ENCODE data around the gene MARCHF10.
"Not testable (repeated sequence)": the region's sequence is repeated elsewhere in the genome, so short reads cannot be mapped to it uniquely, and the experiment has no call there.

Gene MARCHF10

DNA sequence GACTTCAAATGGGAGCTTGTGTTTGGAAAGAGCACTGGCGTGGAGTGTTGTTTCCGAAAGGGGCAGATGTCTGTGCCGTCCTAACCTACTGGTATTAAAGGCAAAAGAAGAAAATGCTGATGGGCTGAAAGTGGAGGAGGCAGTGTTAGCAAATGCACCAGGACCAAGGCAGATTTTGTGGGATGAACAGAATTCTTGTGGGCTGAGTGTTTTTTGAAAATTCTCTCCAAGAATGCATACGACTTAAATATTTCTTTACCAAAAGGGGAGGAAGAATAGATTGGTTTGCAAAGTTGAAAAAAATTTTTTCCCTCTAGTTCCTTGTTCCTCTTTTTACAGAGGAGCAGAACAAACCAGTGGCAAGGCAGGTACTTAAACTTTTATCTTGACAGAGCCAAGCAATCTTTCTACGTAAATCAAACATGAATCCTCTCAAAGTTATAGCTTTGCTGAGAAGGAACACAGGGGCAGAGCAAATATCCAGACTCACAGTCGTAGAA is 16.8 kb downstream of the MARCHF10 start:
- no peak for DNase-seq

DNA sequence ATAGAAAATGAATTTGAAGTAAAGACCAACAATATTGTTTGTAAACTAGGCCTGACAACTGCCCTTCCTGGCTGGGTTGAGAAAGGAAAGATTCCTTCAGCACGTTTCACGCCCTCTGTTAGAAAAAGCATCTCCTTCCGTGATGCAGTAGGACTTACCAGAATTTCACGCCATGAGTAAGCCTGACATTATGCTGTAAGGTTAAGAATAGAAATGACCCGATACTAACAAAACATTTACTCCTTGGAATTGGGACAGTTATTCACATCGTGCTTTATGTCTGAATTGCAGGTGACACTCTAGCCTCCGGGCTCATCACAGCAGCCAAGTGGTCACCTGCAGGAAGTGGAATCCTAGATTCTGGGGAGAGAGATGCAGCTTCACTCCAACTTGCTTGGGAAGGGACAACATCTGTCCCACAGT is 17.5 kb downstream of the MARCHF10 start:
- DNase-seq, result no peak

- DNase-seq, result no peak
Measured at GRCh38 chr17:62787366-62787765, 20.7 kb downstream of the MARCHF10 start.

GRCh38 chr17:62786646-62787045 is 21.5 kb downstream of the MARCHF10 start:
- DNase-seq, result no peak

- DNase-seq, result not testable (repeated sequence)
Measured at GRCh38 chr17:62785983-62786382, 22.1 kb downstream of the MARCHF10 start.

DNA sequence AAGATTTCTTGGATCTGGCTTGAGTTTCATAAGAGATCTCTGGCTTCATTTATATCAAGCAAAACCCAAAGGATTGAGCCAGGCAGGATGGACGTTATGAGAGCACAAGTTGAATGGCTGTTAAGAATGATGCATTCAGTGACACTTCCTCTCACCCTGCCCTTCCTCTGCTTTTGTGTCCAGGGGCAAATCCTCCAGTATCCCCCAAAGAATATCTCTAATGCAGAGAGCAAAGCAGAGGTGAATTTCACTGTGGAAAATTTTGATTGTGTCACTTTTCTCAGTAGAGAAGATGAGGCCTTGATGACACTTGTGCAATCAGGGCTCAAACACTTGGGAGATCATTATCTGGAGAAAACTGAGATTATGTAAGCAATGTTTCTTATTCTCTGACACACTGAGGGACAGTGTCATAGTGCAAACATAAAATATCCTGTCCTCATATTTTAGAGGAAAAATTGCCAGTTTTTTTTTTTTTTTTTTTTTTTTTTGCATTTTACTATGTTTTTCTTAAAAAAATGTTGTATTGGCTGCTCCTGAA is 25.3 kb downstream of the MARCHF10 start:
- no peak for DNase-seq

- no peak for DNase-seq
Measured at GRCh38 chr17:62781831-62782251, 26.3 kb downstream of the MARCHF10 start.

- no peak for DNase-seq
Measured at GRCh38 chr17:62781356-62781755, 26.8 kb downstream of the MARCHF10 start.

GRCh38 chr17:62780951-62781350 is 27.2 kb downstream of the MARCHF10 start:
- no peak for DNase-seq

DNA sequence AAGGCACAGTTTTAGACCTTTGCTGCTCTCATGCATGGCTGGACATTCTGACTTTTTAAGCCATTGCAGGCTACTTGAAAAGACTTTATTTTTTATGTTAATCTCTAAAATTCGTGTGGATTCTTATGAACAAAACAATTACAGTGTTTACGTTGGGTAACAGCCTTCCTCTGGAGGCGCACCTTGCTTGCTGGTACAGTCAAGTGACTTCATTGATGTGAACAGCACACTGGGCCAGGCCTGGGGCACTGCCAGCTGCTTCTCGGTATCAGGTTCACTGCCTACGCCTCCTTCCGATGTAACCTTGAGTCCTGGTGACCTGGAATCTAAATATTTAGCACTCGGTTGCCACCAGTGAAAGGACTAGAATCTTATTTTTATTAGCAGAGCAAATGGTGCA is 27.8 kb downstream of the MARCHF10 start:
- DNase-seq, result no peak

- peak in 5 of 56 donors; percentile 4 to 25 (median 13) for DNase-seq
Measured at GRCh38 chr17:62778990-62779681, 29.0 kb downstream of the MARCHF10 start.

DNA sequence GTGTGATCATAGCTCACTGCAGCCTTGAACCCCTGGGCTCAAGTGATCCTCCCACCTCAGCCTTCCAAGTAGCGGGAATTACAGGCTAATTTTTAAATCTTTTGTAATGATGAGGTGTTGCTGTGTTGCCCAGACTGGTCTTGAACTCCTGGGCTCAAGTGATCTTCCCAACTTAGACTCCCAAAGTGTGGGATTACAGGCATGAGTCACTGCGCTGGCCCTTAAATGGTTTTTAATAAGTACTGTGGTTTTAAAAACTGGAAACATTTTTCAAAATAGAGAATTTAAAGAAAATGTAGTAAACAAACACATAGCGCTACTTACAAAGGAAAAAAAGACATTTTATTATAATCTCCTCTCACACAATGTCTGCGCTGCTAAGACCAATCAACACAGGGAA is 32.2 kb downstream of the MARCHF10 start:
- DNase-seq, result no peak

GRCh38 chr17:62774338-62774737 is 33.8 kb downstream of the MARCHF10 start:
- DNase-seq, result no peak

DNA sequence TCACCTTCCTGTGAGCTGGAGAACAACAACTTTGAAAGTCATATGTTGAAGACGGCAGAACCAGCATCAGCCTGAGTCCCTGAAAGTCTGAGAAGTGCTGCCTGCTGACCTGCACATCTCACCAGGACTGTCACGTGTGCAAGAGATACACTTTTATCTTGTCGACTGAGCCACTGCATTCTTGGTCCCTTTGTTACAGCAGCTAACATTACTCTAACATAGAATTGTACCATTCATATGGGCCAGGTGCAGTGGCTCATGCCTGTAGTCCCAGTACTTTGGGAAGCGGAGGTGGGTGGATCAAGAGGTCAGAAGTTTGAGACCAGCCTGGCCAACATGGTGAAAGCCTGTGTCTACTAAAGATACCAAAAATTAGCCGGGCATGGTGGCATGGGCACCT is 40.1 kb downstream of the MARCHF10 start:
- DNase-seq, result no peak

GRCh38 chr17:62765351-62765750 is 42.8 kb downstream of the MARCHF10 start:
- no peak for DNase-seq

GRCh38 chr17:62763891-62764600 is 44.1 kb downstream of the MARCHF10 start:
- no peak for DNase-seq

- DNase-seq, result no peak
Measured at GRCh38 chr17:62761884-62762283, 46.2 kb downstream of the MARCHF10 start.

GRCh38 chr17:62760945-62761267 is 47.2 kb downstream of the MARCHF10 start:
- no peak for DNase-seq

GRCh38 chr17:62760059-62760944 is 47.8 kb downstream of the MARCHF10 start:
- no peak for DNase-seq

- no peak for DNase-seq
Measured at GRCh38 chr17:62757500-62757951, 50.6 kb downstream of the MARCHF10 start.

GRCh38 chr17:62756198-62756597 is 51.9 kb downstream of the MARCHF10 start:
- DNase-seq, result no peak

Data from amygdala (tissue), 56 donors.